NCI-H526 treated with DMSO at 0.1 percent for 48 hours (cell line): ENCODE results near the gene PRMT5.
"Not testable (repeated sequence)": the region's sequence is repeated elsewhere in the genome, so short reads cannot be mapped to it uniquely, and the experiment has no call there.

Experiments
- DNase-seq: peaks from one replicate; lab custom pipeline; 2025; lab: John Stamatoyannopoulos, UW

The PRMT5 gene

DNA sequence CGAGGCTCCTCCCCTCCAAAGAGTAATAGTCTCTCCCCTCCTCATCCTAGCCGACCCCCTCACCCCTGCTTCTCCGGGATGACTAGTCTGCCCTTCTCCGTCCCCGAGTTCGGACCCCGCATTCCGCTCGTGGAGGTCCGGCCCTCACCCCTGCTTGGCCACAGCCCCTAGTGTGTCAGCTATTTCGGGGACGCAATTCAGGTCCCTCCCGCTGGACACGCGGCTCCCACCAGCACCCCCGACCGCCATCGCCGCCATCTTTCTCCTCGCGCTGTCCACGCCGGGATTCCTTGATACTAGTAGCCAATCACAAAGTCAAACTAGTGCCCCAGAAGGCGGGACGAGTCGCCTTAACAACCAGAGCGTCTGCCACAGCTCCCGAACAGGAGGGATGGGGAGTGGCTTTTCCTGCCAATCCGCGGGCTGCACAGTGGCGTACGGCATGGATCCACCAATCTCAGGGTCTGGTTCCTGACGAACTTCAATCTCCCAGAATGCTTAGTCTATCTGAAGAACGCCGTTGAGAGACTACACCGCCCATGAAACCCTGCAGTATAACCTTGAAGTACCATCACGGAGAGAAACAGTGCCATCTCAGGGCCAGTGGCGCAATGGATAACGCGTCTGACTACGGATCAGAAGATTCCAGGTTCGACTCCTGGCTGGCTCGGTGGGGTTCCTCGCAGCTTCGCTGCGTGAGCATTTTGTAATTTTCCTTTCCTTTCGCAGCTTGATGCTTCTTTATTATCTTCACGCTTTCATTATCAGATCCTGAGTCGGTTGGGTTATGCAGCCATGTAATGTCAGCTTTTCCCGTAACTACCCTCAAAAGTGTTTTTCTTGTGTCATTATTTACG is at the start of gene PRMT5:
Gene PRMT5, minus strand, starts transcription at position 273 of the 857 bp plus-strand sequence. Its CDS starts 15 bp downstream, at position 258.
- DNase-seq, result peak; percentile 99

DNA sequence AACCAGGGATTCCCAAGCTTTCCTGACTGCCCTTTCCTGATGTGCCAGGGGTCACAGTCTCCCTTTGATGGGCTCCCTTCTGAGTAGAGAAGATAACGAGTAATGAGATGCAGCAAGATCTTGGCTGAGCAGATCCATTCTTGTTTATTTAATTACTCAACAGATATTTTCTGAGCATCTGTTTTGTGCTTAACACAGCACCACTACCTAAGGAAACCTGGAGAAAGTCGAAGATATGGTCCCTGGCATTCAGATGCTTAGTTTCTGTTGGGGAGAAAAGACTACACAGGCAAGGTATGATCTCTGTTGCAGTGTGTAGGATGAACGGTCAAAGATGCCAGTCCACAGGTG is 49.3 kb upstream of the PRMT5 start:
- DNase-seq, result no peak

DNA sequence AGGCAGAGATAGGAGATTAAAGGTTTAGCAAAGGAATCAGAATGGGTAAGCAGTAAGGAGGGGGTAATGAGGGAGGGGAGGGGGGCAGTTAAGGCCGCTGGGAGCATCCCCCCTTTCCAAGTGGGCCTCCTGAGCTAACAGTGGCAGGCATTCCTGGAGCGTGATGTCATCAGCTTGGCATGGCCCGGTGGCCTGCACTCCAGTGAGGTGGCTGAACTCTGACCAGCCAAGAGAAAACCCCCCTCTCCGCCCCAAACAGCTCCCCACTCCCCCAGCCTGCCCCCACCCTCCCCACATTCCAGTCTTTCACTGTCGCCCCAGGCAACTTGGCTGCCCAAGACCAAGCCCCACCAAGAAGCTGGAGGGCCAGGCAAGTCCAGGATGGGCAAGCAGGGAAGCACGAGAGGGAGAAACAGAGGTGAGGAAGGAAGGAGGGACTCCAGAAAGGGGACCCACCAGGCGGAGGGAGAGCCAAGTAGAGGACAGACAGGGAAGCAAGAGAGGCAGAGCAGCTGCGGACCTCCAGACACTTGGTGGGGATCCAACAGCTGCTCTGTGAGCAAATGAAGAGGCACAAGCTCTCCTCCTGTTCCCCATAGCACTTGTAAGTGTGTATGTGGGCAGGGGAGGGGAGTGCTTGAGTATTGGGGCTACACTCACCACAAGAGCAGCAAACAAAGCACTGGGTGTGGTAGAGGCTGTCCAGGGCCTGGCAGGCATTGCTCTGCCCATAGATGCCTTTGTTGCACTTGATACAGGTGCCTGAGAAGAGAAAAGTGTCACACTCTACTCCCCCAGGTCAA is 48.7 kb upstream of the PRMT5 start:
- no peak for DNase-seq

DNA sequence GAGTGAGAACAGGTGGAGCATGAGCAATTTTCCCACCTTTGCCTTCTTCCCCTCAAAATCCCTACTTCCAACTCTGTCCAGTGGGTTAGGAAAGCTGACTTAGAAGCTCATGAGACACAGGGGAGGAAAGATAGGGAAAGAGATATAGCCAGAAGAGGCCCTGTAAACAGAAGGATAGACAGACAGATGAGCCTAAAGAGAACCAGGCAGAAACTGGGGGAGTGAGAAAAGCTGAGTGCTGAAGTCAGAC is 48.2 kb upstream of the PRMT5 start:
- no peak for DNase-seq

DNA sequence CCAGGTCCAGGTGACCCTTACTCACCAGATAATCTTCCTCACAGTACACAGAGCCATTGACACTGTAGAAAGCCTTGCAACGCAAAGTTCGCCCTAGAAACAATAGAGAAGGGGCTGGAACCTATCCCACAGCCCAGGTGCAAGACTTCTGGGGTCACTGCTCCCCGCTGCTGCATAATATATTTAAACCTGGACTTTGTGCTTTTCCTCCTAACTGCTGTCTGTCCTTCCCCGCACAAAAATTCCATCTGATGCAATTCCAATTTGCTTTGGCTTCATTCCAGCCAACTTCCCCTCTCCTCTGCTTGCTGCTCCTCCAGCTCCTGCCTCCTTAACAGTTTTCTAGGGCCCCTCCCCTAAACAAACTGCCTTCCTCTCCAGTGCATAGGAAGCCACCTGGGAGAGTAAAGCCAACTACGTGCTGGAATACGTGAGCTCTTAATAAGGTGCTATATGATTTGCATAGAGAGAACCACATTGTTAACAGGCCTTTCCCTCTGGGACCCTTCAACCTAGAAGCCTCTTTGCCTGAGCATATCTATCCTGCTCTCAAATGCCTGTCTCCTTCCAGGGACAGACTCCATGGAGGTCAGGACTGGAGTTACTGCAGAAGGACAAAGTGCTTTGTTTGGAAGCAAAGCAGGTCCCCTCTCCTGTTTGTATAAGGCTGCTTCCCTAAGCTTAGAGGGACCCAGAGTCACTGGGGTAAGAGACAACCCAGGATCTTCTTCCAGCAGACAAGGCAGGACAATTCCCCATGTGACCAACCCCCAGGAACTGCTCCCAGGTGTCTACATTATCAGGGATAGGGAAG is 47.7 kb upstream of the PRMT5 start:
- DNase-seq, result peak; percentile 96

DNA sequence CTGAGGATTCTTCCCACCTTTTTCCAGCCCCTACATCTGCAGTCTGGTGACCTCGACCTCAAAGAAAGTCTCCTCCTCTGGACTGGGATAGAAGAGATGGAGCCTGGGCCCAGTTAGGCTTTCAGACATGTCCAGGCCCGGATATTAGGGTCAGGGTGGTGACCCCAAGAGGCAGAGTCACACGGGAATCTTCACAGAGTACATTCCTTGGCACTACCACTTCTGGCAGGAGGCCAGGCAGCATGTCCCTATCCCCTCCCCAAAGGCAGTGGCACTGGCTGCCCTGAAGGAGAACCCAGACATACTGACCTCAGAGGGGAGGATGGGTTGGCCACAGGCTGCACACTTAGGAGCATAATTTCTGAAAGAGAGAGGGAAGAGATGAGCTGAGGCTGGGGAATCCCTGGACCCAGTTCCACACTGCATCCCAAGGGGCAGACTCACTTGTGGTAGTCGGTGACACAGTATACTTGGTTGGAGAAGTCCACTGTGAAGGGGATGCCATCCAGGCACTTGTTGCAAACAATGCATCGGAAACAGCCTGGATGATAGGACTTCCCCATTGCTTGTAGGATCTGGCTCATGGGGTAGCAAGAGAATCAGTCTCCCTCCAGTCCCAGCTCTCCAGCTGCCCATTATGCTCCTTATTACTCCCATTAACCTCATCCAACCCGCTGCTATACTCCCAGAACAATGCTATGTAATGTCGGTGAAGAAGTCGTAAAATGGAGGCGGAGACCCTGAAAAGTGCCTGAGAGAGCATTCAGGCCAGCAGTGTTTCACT is 45.5 kb upstream of the PRMT5 start:
- no peak for DNase-seq

DNA sequence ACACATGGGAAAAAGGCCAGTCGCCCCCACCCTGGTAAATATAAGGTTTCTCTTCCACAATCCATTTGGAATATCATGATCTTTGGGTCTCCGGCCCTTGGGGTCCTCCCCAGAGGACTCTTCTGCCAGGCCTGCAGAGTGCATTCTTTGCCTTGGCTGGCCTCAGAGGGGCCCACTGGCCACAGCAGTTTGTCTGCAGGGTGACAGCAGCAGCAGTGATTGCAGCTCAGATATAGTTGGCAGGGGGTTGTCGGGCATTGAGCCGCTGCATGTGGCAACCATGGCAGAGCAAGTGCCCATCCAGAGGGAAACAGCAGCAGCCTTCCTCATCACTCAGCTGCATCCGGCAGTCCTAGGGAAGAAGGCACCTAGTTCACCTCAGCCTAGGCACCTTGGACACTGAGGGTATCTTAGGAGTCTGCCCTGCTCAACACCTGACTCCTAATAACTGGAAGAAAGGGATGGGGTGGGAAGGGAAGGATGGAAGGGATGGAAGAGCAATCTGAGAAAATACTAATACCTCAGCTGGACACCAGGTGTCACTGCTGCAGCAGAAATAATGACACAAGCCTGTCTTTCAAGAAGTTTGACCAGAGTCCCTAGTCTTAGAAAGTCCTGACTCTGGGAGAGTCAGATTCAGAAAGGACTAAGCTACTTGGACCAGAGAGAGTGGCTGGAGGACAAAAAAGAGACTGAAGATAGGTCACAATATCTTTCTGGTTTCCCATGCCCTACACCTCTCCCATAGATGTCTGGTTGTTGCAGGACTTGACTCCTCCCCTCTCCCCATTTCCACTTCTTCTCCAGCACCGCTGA is 44.2 kb upstream of the PRMT5 start:
- DNase-seq, result no peak

DNA sequence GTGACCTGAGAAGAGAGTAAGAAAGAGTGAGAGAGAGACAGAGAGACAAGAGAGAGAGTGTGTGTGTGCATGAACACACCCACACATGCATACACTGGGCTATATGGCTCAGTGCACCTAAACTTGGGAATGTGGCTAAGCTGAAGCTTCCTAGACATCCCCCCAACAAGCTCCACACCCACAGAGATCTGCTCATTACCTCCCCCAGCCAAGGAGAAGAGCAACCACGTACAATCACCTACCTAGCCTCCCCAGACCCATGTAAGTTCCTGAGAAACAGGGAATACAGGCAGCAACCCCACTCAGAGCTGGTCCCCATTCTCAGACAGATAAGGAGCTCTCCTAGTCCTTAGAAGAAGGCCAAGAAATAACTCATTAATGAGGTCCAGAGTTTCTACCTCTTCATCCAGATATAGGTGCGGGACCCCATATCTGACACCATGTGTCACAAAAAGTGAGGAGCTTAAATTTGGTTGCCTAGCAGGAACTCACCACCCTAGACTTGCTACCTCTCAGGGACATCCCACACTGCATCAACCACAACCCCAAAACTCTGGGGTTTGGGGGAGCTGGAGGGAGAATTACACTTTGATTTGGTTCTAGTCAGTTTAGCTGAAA is 43.2 kb upstream of the PRMT5 start:
- no peak for DNase-seq

DNA sequence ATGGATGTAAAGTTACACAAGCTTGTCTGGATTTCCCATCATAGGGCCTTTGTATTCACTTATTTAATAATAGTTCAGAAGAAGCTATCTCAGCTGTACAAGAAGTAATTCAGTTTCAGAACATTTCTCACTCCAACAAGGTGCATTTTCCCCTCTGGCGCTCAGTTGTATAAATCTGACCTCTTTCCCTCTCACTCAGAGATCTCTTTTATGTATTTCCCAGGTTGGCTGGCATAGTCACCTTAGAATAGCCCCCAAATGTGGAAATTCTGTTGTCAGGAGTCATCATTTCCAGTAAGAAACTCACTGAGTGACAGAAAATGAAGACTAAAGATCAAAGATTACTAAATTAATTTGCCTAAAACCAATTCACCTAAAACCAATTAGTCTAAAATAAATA is 42.0 kb upstream of the PRMT5 start:
- no peak for DNase-seq

DNA sequence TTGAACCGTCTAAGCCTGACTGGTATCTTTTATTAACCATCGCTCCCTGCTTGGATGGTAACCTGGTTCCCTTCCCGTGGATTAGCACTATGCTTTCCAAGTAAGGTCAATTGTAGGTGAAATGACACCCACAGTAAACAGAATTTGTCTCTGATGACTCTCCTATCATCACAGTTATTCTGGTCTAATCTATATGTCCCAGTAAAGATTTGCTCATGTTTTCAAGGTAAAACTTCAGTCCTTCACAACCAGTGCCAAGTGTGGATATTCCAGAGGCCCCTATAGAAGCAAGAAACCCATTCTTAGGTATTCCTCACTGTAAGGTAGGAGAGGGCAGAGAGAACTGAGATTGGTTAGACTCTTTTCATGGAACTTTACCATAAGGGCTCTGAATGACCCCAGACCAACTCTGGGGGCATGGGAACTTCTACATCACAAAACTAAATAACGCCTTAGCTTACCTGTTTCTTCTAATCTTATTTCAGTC is 37.6 kb upstream of the PRMT5 start:
- no peak for DNase-seq

DNA sequence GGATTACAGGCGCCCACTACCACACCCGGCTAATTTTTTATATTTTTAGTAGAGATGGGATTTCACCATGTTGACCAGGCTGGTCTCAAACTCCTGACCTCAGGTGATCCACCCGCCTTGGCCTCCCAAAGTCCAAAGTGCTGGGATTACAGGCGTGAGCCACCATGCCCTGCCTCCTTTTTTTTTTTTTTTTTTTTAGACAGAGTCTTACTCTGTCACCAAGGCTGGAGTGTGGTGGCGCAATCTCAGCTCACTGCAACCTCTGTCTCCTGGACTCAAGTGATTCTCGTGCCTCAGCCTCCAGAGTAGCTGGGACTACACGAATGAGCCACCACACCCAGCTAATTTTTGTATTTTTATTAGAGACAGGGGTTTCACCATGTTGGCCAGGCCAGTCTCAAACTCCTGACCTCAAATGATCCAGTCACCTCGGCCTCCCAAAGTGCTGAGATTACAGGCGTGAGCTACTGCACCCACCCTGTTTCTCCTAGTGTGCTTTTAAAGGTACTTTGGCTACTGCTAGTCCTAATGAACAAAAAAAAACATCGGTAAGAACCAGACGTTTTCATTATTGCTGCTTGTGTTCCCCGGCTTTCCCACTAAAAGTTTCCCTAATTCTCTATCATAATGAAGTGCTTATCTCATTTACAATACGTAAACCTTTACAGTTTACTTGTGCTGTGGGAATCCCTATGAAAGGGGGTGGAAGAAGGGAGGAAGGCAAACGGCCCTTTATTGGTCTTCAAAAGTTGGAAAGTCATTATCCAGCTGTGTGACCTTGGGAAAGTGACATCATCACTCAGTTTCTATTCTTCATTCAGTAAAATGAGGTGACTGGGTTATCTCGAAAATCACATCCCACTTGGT is 37.0 kb upstream of the PRMT5 start:
- DNase-seq, result not testable (repeated sequence)

DNA sequence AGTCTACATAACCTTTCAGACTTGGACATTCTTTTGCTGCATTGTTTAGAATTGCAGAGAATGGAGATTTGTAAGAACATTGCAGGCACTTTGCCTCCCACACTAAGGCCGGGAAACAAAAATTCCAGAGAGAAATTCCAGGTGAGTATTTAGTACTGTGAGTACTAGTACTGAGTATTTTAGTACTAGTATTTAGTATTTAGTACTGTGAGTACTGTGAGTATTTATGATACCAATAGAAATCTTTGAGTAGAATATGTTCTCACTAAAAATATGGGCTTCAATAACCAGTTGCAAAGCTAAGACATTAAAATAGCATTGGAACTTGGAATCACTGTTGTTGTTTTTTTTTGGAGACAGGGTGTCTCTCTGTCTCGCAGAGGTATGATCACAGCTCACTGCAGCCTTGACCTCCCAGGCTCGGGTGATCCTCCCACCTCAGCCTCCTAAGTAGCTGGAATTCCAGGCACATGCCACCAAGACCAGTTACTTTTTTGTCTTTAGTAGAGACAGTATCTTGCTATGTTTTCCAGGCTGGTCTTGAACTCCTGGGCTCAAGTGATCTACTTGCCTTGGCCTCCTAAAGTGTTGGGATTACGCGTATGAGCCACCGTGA is 33.0 kb upstream of the PRMT5 start:
- DNase-seq, result no peak

DNA sequence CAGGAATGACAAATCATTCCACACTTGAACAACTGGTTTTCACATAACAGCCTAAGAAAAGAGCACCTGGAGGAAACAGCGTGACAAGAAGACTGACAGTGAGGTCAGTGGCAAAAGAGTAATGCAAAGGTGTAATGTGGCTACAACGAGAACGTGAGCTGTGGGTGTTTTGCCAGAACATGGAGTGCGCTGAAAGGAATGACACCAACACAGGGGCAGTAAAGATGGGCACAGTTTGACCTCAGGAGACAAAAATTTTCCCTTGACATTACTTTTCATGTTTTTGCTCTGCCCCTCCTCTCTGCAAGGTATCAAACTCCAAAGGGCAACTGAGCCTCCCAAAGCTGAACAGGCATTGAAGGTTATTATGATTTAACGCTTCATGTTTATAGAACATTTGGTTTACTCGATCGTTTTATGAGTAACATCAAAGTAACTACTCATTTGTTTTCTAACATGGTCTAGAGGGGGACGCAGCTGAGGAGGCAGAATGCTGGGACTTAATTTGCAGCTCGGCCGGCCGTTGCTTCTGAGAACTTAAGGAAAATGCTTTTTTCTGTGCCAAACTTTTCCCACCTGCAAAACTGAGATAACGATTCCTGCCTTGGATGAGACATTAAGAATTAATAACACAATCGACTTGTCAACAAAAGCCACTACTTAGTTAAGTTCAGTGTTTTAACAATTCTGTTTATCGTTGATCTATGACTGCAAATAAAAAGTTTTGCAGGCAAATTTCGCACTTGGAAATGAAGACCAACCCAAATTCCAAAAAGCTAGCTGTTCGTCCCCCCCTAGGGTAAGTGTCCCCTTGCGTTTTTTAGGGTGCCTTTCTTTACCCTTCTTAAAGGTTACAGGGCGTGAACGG is 26.8 kb upstream of the PRMT5 start:
- no peak for DNase-seq

DNA sequence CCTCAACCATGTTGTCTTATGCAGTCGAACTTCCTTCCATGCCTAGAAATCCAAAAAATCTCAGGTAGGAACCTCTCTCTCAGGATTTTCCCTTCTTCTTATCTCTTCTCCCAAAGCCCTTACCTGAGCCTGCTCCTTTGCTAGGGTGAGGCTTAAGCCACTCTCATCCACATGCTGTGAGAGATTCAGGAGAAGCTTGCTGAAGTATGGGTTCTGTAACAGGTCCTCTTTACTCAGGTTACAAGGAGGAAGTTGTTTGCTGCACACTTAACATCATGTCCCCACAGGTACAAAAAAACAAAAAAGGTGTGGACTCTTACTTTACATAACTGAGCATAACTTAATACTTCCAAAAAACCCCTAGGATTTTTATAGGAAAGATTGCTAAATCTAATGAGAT is 23.2 kb upstream of the PRMT5 start:
- DNase-seq, result no peak

DNA sequence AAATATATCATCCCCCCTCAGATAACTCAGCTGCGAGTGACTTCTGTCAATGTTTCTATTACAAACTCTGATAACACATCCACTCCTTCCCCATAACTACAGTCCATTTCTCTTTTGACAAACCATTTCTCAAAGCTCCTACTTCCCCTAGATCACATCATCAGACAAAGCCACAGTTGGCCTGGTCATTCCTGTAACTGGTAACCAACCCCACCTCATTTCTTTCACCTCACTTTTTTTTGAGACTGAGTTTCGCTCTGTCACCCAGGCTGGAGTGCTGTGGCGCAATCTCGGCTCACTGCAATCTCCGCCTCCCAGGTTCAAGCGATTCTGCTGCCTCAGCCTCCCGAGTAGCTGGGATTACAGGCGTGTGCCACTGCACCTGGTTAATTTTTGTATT is 22.6 kb upstream of the PRMT5 start:
- DNase-seq, result not testable (repeated sequence)

DNA sequence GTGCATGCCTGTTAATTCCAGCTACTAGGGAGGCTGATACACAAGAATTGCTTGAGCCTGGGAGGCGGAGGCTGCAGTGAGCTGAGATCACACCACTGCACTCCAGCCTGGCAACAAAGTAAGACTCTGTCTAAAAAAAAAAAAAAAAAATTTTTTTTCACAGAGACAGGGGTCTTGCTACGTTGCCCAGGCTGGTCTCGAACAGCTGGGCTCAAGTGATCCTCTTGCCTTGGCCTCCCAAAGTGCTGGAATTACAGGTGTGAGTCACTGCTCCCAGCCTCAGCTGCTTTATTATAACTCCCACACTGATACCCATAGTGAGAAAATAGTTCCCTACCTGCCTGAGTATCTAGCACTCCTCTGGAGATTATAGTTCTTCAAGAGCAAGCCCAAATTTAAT is 16.5 kb upstream of the PRMT5 start:
- DNase-seq, result no peak

DNA sequence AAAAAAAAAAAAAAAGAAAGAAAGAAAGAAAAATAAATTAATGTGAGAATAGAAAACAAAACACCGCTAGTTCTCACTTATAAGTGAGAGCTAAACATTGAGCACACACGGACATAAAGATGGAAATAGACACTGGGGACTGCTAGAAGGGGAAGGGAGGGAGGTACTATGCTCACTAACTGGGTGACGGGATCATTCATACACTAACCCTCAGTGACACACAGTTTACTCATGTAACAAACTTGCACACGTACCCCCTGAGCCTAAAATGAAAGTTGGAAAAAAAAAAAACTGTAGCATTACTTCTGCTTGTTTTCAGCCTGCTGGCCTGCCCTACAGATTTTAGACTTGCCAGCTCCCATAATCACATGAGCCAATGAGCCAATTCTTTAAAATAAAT is 10.5 kb upstream of the PRMT5 start:
- DNase-seq, result no peak

DNA sequence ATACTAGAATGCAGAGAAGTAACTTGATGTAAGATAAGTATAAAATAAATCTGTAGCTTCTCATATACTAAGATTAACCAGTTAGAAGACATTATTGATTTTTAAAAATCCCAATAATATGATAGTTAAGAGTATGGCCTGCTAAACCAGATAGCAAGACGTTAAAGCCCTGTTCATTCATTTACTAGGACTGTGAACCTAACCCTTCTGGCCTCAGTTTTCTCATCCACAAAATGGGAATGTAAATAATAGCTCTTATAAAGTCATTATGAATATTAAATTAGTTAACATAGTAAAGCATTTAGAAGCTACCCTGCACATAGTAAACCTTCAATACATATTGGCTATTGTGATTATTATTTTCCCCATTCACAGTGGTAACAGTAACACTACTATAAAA is 6.0 kb upstream of the PRMT5 start:
- DNase-seq, result no peak
